GM18508 (cell line): ENCODE data around the gene MEIS2.

Experiments used
- ATAC-seq: cut with Tn5 transposase; IDR thresholded peaks from one replicate; pipeline ENCODE4 v1.9.1; 2021; ENCODE audit warnings: moderate number of reproducible peaks; ENCODE audit not compliant: insufficient read depth, unreplicated experiment

Gene MEIS2

DNA sequence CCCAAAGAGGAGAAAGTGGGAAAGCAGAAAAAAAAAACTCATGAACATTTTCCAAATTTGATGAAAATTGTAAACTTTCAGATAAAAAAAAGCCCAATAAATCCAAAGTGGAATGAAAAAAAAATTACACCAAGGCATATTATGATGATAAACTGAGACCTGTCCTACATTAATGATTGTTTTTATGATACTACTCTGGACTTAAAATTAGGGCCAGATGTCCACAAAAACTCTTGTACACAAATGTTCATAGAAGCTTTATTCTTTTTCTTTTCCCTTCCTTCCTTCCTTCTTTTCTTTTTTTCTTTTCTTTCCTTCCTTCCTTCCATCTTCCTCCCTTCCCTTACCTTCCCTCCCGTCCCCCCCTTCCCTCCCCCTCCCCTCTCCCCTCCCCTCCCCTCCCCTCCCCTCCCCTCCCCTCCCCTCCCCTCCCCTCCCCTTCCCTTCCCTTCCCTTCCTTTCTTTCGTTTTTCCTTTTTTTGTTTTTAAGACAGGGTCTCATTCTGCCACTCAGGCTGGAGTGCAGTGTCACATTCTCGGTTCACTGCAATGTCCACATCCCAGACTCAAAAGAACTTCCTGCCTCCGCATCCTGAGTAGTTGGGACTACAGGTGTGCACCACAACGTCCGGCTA is 243.9 kb downstream of the MEIS2 start:
- ATAC-seq: no peak

- ATAC-seq: no peak
These were observed 249.5 kb downstream of the MEIS2 start for GRCh38 chr15:36850864-36851263.

DNA sequence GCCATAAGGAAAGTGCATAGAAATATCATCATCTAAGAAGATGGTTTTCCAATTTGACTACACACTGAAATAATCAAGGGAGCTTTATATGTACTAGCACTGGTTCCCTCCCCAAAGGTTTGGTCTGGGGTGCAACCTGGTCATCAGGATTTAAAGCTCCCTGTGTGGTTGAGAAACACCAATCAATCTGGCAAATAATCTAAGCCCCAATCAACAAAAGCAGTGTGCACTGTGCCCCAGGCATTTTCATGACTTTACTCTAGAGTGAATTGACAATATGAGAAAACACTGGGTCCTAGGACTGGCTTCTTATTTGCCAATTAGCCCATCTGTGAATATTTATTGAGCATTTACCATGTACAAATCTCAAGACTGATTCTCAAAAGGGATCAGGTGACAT is 255.1 kb downstream of the MEIS2 start:
- no peak for ATAC-seq

- no peak for ATAC-seq
These were observed 255.8 kb downstream of the MEIS2 start for GRCh38 chr15:36844534-36844998.

DNA sequence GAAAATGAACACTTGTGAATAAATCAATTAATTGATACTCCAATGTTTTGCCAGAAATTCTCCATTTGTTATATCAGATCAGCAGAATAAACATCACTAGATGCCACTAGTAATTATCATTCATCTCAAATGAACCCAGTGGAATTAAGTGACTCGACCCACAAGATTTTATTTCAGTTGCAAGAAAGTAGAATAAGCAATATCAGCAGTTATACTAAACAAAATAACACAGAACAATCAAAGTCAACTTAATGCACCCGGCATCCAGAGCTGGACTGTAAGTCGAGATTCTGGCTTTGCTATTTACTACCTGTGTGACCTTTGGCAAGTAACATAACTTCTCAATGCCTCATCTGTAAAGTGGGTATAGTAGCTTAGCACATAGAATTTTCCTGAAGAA is 256.5 kb downstream of the MEIS2 start:
- no peak for ATAC-seq

- ATAC-seq: no peak
These were observed 259.2 kb downstream of the MEIS2 start for GRCh38 chr15:36841193-36841592.
